Type B pancreatic cell (in vitro differentiated cells): ENCODE measurements around the gene GDE1. TPM values are rescaled to one million over a fixed set of nuclear protein-coding genes. Genes with fewer than 3 reads are reported as not detected.
A peak's percentile ranks its signal among the peaks of the same experiment; 100 is the strongest.
"Not testable (repeated sequence)": the region's sequence is repeated elsewhere in the genome, so short reads cannot be mapped to it uniquely, and the experiment has no call there.

ENCODE experiments used
- DNase-seq: peaks from one replicate; pipeline ENCODE4 v3.0.0; 2021; ENCODE audit warnings: mixed read lengths; ENCODE audit not compliant: unreplicated experiment; ENCODE audit errors: extremely low spot score
- H3K27ac Mint-ChIP-seq: 2 replicates; pipeline ENCODE4 v1.8.0; 2021; ENCODE audit warnings: mild to moderate bottlenecking, mixed read lengths
- H3K27me3 Mint-ChIP-seq: 2 replicates; pipeline ENCODE4 v1.8.0; 2021; ENCODE audit warnings: mixed read lengths
- H3K36me3 Mint-ChIP-seq: 2 replicates; pipeline ENCODE4 v1.8.0; 2021; ENCODE audit warnings: mixed read lengths
- H3K4me1 Mint-ChIP-seq: one replicate; pipeline ENCODE4 v1.8.0; 2021; ENCODE audit warnings: mixed read lengths; ENCODE audit not compliant: unreplicated experiment
- H3K4me3 Mint-ChIP-seq: 2 replicates; pipeline ENCODE4 v1.8.0; 2021; ENCODE audit warnings: mild to moderate bottlenecking, mixed read lengths
- H3K9me3 Mint-ChIP-seq: 2 replicates; pipeline ENCODE4 v1.8.0; 2021; ENCODE audit warnings: mixed read lengths
- total RNA-seq: library from RNA; stranded (reverse); gene quantifications from 2 replicates; pipeline ENCODE4 v1.2.1, GENCODE V29; 2021; ENCODE audit warnings: low replicate concordance
- TF ChIP-seq, protein P1 (sequence below): fragments of 200-600 bp; sonication (generic); conservative IDR thresholded peaks from 2 replicates; pipeline ENCODE4 v1.5.0; 2021; ENCODE audit warnings: antibody characterized with exemption, mild to moderate bottlenecking

Gene GDE1
- total RNA-seq, 1 donor from 2014 or later = 66.7 TPM

DNA sequence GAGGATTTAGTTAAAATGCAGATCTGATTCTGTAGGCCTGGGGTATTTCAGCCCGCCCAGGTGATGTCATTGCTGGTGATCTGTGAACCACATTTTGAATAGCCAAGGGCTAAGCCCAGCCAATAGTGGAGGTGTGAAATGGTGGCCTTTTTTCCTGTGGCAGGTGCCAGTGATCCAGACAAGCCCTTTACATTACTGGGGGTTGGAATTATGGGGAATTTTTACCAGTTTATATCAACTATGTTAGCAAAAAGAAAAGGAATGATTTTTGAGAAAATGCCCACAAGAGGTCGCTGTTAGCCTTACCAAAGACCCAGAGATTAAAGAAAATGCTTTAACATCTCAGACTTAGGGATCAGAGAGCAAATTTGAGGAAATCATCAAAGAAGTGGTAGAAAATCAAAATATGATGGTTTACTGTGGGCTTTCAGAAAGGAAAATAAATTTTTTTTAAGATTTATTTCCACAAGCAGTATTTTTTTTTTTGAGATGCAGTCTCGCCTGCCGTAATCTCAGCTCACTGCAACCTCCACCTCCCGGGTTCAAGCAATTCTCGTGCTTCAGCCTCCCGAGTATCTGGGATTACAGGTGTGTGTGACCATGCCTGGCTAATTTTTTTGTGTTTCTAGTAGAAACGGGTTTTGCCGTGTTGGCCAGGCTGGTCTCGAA is 37.5 kb upstream of the GDE1 start:
- peaks cover 13% of the 10 kb centered on the region for H3K4me1 Mint-ChIP-seq
- no peak for DNase-seq
- no peak overlapping the region for H3K27ac Mint-ChIP-seq
- H3K36me3 Mint-ChIP-seq = peaks cover 6% of the 10 kb centered on the region
- no peaks in the 10 kb centered on the region for H3K9me3 Mint-ChIP-seq
- TF ChIP-seq, protein P1, sequence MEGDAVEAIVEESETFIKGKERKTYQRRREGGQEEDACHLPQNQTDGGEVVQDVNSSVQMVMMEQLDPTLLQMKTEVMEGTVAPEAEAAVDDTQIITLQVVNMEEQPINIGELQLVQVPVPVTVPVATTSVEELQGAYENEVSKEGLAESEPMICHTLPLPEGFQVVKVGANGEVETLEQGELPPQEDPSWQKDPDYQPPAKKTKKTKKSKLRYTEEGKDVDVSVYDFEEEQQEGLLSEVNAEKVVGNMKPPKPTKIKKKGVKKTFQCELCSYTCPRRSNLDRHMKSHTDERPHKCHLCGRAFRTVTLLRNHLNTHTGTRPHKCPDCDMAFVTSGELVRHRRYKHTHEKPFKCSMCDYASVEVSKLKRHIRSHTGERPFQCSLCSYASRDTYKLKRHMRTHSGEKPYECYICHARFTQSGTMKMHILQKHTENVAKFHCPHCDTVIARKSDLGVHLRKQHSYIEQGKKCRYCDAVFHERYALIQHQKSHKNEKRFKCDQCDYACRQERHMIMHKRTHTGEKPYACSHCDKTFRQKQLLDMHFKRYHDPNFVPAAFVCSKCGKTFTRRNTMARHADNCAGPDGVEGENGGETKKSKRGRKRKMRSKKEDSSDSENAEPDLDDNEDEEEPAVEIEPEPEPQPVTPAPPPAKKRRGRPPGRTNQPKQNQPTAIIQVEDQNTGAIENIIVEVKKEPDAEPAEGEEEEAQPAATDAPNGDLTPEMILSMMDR = peak; percentile 88
- no peaks in the 10 kb centered on the region for H3K27me3 Mint-ChIP-seq
- no peak overlapping the region for H3K4me3 Mint-ChIP-seq

GRCh38 chr16:19555938-19556771 is 34.3 kb upstream of the GDE1 start:
- H3K36me3 Mint-ChIP-seq = no peaks in the 10 kb centered on the region
- H3K9me3 Mint-ChIP-seq = no peaks in the 10 kb centered on the region
- H3K4me3 Mint-ChIP-seq = peak overlapping the region; percentile 93
- H3K27ac Mint-ChIP-seq = peak overlapping the region; percentile 95
- H3K4me1 Mint-ChIP-seq = peaks cover 13% of the 10 kb centered on the region
- H3K27me3 Mint-ChIP-seq = no peaks in the 10 kb centered on the region
- TF ChIP-seq, protein P1 = peak; percentile 65
- no peak for DNase-seq

- no peaks in the 10 kb centered on the region for H3K27me3 Mint-ChIP-seq
- TF ChIP-seq, protein P1 = peak; percentile 78
- H3K9me3 Mint-ChIP-seq = no peaks in the 10 kb centered on the region
- DNase-seq = peak; percentile 99
- H3K27ac Mint-ChIP-seq = peak within 1 kb of the TSS; percentile 95
- H3K36me3 Mint-ChIP-seq = peaks cover 3% of the 10 kb centered on the region
- peaks cover 13% of the 10 kb centered on the region for H3K4me1 Mint-ChIP-seq
- peak within 1 kb of the TSS; percentile 93 for H3K4me3 Mint-ChIP-seq
These were observed 33.5 kb upstream of the GDE1 start, which contains the start of gene VPS35L for GRCh38 chr16:19555186-19555937. Gene VPS35L, plus strand, starts transcription at chr16:19555703. Its CDS starts 27 bp downstream, at chr16:19555730.

DNA sequence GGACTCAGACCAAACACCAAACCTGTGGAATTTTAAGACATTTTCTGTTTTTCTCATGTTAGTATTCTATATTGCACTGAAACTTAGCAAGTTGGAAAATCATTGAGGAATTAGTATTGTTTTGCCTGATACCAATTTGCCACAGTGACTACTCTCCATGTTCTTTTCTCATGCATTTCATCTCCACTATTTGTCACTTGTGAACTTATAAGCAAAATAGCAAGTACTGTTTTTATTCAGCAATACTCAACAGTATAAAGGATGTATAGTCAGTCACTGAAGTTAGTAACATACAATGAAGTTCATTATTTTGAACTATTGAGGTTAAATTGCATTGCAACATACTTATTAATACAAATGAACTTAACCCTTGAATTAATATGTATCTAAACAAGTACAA is 27.8 kb upstream of the GDE1 start:
- no peak for DNase-seq
- no peaks in the 10 kb centered on the region for H3K4me1 Mint-ChIP-seq
- no peak overlapping the region for H3K4me3 Mint-ChIP-seq
- TF ChIP-seq, protein P1 = no peak
- H3K36me3 Mint-ChIP-seq = peaks cover 3% of the 10 kb centered on the region
- no peak overlapping the region for H3K27ac Mint-ChIP-seq
- no peaks in the 10 kb centered on the region for H3K9me3 Mint-ChIP-seq
- H3K27me3 Mint-ChIP-seq = no peaks in the 10 kb centered on the region

GRCh38 chr16:19548144-19548543 is 26.2 kb upstream of the GDE1 start:
- TF ChIP-seq, protein P1 = no peak
- Mint-ChIP-seq H3K27me3 (no peaks in the 10 kb centered on the region), H3K4me1 (peaks cover 6% of the 10 kb centered on the region), H3K4me3 (no peak overlapping the region), H3K36me3 (peaks cover 15% of the 10 kb centered on the region), H3K27ac (no peak overlapping the region), H3K9me3 (no peaks in the 10 kb centered on the region)
- no peak for DNase-seq

- H3K27ac Mint-ChIP-seq, DNase-seq, H3K4me3 Mint-ChIP-seq, H3K27me3 Mint-ChIP-seq, H3K4me1 Mint-ChIP-seq, H3K9me3 Mint-ChIP-seq: not testable (repeated sequence)
- H3K36me3 Mint-ChIP-seq = peaks cover 30% of the 10 kb centered on the region
These were observed 21.5 kb upstream of the GDE1 start for GRCh38 chr16:19543278-19543996.
